HEK293 (cell line): Measurements from ENCODE around the gene C14orf119.

Source experiments
- CTCF ChIP-seq: fragments of 450-650 bp; formaldehyde crosslinking; IDR thresholded peaks from 2 replicates; pipeline ENCODE4 v1.5.1; 2016; ENCODE audit warnings: missing biosample characterization, missing genetic modification characterization
- MYNN ChIP-seq: fragments of 450-650 bp; formaldehyde crosslinking; IDR thresholded peaks from 2 replicates; pipeline ENCODE4 v1.5.1; 2016; ENCODE audit warnings: missing biosample characterization, missing genetic modification characterization, borderline replicate concordance
- REST ChIP-seq: fragments of 450-650 bp; formaldehyde crosslinking; IDR thresholded peaks from 2 replicates; pipeline ENCODE4 v1.5.1; 2016; ENCODE audit warnings: missing biosample characterization, missing genetic modification characterization
- TSHZ1 ChIP-seq: fragments of 450-650 bp; formaldehyde crosslinking; IDR thresholded peaks from 2 replicates; pipeline ENCODE4 v1.5.1; 2016; ENCODE audit warnings: missing biosample characterization, missing genetic modification characterization, borderline replicate concordance
- YY1 ChIP-seq: fragments of 450-650 bp; formaldehyde crosslinking; IDR thresholded peaks from 2 replicates; pipeline ENCODE4 v1.5.1; 2018; ENCODE audit warnings: missing biosample characterization, missing genetic modification characterization
- YY2 ChIP-seq: fragments of 450-650 bp; formaldehyde crosslinking; IDR thresholded peaks from 2 replicates; pipeline ENCODE4 v1.5.1; 2016; ENCODE audit warnings: missing biosample characterization, missing genetic modification characterization
- ZBTB20 ChIP-seq: fragments of 450-650 bp; formaldehyde crosslinking; IDR thresholded peaks from 2 replicates; pipeline ENCODE4 v1.5.1; 2016; ENCODE audit warnings: missing biosample characterization, missing genetic modification characterization
- ZBTB49 ChIP-seq: fragments of 450-650 bp; formaldehyde crosslinking; IDR thresholded peaks from 2 replicates; pipeline ENCODE4 v1.5.1; 2016; ENCODE audit warnings: missing biosample characterization, missing genetic modification characterization, low read depth
- ZBTB7A ChIP-seq: fragments of 450-650 bp; formaldehyde crosslinking; IDR thresholded peaks from 2 replicates; pipeline ENCODE4 v1.5.1; 2016; ENCODE audit warnings: low read depth, missing biosample characterization, missing genetic modification characterization
- ZNF280C ChIP-seq: fragments of 450-650 bp; formaldehyde crosslinking; IDR thresholded peaks from 2 replicates; pipeline ENCODE4 v1.5.1; 2016; ENCODE audit warnings: missing biosample characterization, missing genetic modification characterization
- ZNF404 ChIP-seq: fragments of 450-650 bp; formaldehyde crosslinking; IDR thresholded peaks from 2 replicates; pipeline ENCODE4 v1.5.1; 2017; ENCODE audit warnings: missing biosample characterization, missing genetic modification characterization
- ZNF549 ChIP-seq: fragments of 450-650 bp; IDR thresholded peaks from 2 replicates; pipeline ENCODE4 v1.5.1; 2018; ENCODE audit warnings: missing biosample characterization, missing genetic modification characterization, mild to moderate bottlenecking, inconsistent platforms, moderate library complexity
- ZNF558 ChIP-seq: fragments of 450-650 bp; formaldehyde crosslinking; IDR thresholded peaks from 2 replicates; pipeline ENCODE4 v1.5.1; 2016; ENCODE audit warnings: missing biosample characterization, missing genetic modification characterization

- TF ChIP-seq ZBTB7A (tag by site-specific recombination) (no peak), ZBTB49 (tag by site-specific recombination) (no peak), CTCF (no peak), YY2 (no peak), ZNF280C (tag by site-specific recombination) (no peak), ZBTB20 (tag by site-specific recombination) (no peak), REST (tag by site-specific recombination) (no peak), ZNF404 (no peak), ZNF549 (tag by site-specific recombination) (no peak), ZNF558 (tag by site-specific recombination) (no peak), YY1 (tag by site-specific recombination) (no peak), MYNN (tag by site-specific recombination) (no peak), TSHZ1 (tag by site-specific recombination) (no peak)
These were observed 34.5 kb downstream of the C14orf119 start for GRCh38 chr14:23129759-23130316.
